ENCODE results near the gene FARP1.

FARP1 gene

DNA sequence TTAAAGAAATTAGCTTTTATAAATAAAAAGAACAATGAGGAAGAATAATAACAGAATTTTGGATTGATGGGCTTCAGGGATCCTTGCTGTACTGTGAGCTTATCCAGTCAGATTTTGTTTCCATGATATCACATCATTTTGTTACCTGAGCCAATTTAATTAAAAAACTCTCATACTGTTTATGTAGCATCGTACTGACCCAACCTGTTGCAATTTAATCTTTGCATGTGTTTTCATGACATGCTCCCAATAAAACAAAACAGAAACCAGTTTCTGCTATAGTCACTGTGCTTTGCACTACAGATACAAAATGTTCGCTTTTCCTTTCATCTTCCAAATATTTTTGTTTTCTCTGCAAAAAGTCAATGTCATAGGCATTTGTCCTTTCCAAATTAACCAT, 143.9 kb downstream of the FARP1 start:
- TF ChIP-seq, protein P1, sequence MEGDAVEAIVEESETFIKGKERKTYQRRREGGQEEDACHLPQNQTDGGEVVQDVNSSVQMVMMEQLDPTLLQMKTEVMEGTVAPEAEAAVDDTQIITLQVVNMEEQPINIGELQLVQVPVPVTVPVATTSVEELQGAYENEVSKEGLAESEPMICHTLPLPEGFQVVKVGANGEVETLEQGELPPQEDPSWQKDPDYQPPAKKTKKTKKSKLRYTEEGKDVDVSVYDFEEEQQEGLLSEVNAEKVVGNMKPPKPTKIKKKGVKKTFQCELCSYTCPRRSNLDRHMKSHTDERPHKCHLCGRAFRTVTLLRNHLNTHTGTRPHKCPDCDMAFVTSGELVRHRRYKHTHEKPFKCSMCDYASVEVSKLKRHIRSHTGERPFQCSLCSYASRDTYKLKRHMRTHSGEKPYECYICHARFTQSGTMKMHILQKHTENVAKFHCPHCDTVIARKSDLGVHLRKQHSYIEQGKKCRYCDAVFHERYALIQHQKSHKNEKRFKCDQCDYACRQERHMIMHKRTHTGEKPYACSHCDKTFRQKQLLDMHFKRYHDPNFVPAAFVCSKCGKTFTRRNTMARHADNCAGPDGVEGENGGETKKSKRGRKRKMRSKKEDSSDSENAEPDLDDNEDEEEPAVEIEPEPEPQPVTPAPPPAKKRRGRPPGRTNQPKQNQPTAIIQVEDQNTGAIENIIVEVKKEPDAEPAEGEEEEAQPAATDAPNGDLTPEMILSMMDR (IDR thresholded peaks at IDR 0.05; ENCODE audit: poor library complexity, severe bottlenecking): no peak
- Histone ChIP-seq H3K4me1 (ENCODE audit: insufficient read depth, poor library complexity, severe bottlenecking) (no peaks in the 10 kb centered on the region), H3K36me3 (ENCODE audit: low read depth) (no peaks in the 10 kb centered on the region), H3K9me3 (ENCODE audit: severe bottlenecking) (no peaks in the 10 kb centered on the region), H3K4me3 (ENCODE audit: severe bottlenecking) (no peak overlapping the region), H3K27ac (ENCODE audit: poor library complexity, severe bottlenecking) (no peak overlapping the region), H3K27me3 (ENCODE audit: insufficient read depth, poor library complexity, severe bottlenecking) (no peaks in the 10 kb centered on the region)
- DNase-seq (ENCODE audit: low spot score): no peak
- no peak for ATAC-seq (ENCODE audit: low read depth)

GRCh38 chr13:98288211-98288610, 145.3 kb downstream of the FARP1 start:
- no peaks in the 10 kb centered on the region for H3K4me1 ChIP-seq (ENCODE audit: insufficient read depth, poor library complexity, severe bottlenecking)
- H3K36me3 ChIP-seq (ENCODE audit: low read depth): no peaks in the 10 kb centered on the region
- H3K4me3 ChIP-seq (ENCODE audit: severe bottlenecking): no peak overlapping the region
- no peak overlapping the region for H3K27ac ChIP-seq (ENCODE audit: poor library complexity, severe bottlenecking)
- no peaks in the 10 kb centered on the region for H3K27me3 ChIP-seq (ENCODE audit: insufficient read depth, poor library complexity, severe bottlenecking)
- DNase-seq (ENCODE audit: low spot score): no peak
- H3K9me3 ChIP-seq (ENCODE audit: severe bottlenecking): no peaks in the 10 kb centered on the region
- TF ChIP-seq, protein P1 (IDR thresholded peaks at IDR 0.05; ENCODE audit: poor library complexity, severe bottlenecking): no peak
- no peak for ATAC-seq (ENCODE audit: low read depth)

GRCh38 chr13:98289339-98289945, 146.5 kb downstream of the FARP1 start:
- no peaks in the 10 kb centered on the region for H3K9me3 ChIP-seq (ENCODE audit: severe bottlenecking)
- H3K4me3 ChIP-seq (ENCODE audit: severe bottlenecking): no peak overlapping the region
- DNase-seq (ENCODE audit: low spot score) (no peak), ATAC-seq (ENCODE audit: low read depth) (no peak)
- no peak overlapping the region for H3K27ac ChIP-seq (ENCODE audit: poor library complexity, severe bottlenecking)
- no peaks in the 10 kb centered on the region for H3K4me1 ChIP-seq (ENCODE audit: insufficient read depth, poor library complexity, severe bottlenecking)
- no peaks in the 10 kb centered on the region for H3K27me3 ChIP-seq (ENCODE audit: insufficient read depth, poor library complexity, severe bottlenecking)
- TF ChIP-seq, protein P1 (IDR thresholded peaks at IDR 0.05; ENCODE audit: poor library complexity, severe bottlenecking): no peak
- no peaks in the 10 kb centered on the region for H3K36me3 ChIP-seq (ENCODE audit: low read depth)

DNA sequence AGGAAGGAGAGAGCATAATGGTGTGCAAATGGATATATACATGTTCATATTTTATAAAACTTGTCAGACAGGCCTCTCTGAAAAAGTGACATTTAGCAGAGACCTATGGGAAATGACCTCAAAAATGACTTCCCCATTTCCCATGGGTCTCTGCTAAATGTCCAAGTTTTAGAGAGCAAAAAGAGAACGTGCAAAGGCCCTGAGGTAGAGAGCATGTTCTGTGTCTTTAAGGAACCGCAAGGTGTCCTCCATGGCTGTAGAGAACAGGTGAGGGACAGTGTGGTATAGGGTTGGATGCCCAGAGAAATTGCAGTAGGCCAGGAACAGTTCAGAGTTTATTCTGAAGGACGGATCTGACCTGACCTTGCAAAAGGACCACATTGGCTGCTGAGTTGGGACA, 147.4 kb downstream of the FARP1 start:
- Histone ChIP-seq H3K36me3 (ENCODE audit: low read depth) (no peaks in the 10 kb centered on the region), H3K27me3 (ENCODE audit: insufficient read depth, poor library complexity, severe bottlenecking) (no peaks in the 10 kb centered on the region), H3K4me3 (ENCODE audit: severe bottlenecking) (no peak overlapping the region), H3K9me3 (ENCODE audit: severe bottlenecking) (no peaks in the 10 kb centered on the region), H3K27ac (ENCODE audit: poor library complexity, severe bottlenecking) (no peak overlapping the region), H3K4me1 (ENCODE audit: insufficient read depth, poor library complexity, severe bottlenecking) (no peaks in the 10 kb centered on the region)
- TF ChIP-seq, protein P1 (IDR thresholded peaks at IDR 0.05; ENCODE audit: poor library complexity, severe bottlenecking): no peak
- no peak for DNase-seq (ENCODE audit: low spot score)
- ATAC-seq (ENCODE audit: low read depth): no peak

- no peak overlapping the region for H3K27ac ChIP-seq (ENCODE audit: poor library complexity, severe bottlenecking)
- H3K9me3 ChIP-seq (ENCODE audit: severe bottlenecking): no peaks in the 10 kb centered on the region
- ATAC-seq (ENCODE audit: low read depth) (no peak), DNase-seq (ENCODE audit: low spot score) (no peak)
- H3K36me3 ChIP-seq (ENCODE audit: low read depth): no peaks in the 10 kb centered on the region
- no peak overlapping the region for H3K4me3 ChIP-seq (ENCODE audit: severe bottlenecking)
- no peaks in the 10 kb centered on the region for H3K27me3 ChIP-seq (ENCODE audit: insufficient read depth, poor library complexity, severe bottlenecking)
- TF ChIP-seq, protein P1 (IDR thresholded peaks at IDR 0.05; ENCODE audit: poor library complexity, severe bottlenecking): no peak
- H3K4me1 ChIP-seq (ENCODE audit: insufficient read depth, poor library complexity, severe bottlenecking): no peaks in the 10 kb centered on the region
These were observed 148.8 kb downstream of the FARP1 start for GRCh38 chr13:98291658-98292057.

All from RWPE2 (cell line).